Stimulated activated CD8-positive, alpha-beta memory T cell treated with anti-CD3 and anti-CD28 coated beads, Interleukin-7, amount 100 ng/mL, for 48 hours (primary cell): ENCODE results near the gene FOSB.

ENCODE experiments used
- DNase-seq, 2 donors: peaks; one replicate each; pipeline ENCODE4 v3.0.0-alpha.2; 2020; ENCODE audit warnings: low read depth in 1 of 2; ENCODE audit errors: extremely low read depth in 1 of 2

FOSB gene

DNA sequence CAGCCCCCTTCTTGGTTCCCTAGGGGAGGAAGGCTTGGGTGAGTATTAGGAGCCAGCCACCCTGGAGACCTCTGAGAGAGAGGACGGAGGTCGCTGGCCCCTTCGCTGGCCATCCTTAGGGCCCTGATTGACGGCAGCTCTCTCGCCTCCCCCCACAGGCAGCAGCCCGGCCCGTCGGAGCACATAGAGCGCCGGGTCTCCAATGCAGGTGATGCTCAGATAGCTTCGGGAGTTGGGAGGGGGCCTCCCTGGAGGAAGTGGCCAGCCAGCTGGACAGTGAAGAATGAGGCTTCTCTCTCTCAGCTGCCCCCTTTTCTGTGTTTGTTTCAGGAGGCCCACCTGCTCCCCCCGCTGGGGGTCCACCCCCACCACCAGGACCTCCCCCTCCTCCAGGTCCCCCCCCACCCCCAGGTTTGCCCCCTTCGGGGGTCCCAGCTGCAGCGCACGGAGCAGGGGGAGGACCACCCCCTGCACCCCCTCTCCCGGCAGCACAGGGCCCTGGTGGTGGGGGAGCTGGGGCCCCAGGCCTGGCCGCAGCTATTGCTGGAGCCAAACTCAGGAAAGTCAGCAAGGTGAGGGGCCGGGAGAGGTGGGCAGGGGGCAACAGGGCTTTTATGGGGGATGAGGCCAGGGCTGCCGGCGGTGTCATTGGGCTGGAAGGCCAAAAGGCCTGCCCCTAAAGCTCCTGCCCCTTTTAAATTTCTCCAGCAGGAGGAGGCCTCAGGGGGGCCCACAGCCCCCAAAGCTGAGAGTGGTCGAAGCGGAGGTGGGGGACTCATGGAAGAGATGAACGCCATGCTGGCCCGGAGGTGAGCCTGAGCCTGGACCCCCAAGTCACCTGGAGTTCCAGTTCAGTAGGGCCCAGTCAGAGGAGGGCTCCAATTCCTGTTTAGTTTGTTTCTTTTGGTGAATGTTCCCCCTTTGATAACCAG lies 54.5 kb downstream of the FOSB start:
- no peak for DNase-seq

GRCh38 chr19:45523642-45524256 lies 56.0 kb downstream of the FOSB start:
- no peak for DNase-seq

DNA sequence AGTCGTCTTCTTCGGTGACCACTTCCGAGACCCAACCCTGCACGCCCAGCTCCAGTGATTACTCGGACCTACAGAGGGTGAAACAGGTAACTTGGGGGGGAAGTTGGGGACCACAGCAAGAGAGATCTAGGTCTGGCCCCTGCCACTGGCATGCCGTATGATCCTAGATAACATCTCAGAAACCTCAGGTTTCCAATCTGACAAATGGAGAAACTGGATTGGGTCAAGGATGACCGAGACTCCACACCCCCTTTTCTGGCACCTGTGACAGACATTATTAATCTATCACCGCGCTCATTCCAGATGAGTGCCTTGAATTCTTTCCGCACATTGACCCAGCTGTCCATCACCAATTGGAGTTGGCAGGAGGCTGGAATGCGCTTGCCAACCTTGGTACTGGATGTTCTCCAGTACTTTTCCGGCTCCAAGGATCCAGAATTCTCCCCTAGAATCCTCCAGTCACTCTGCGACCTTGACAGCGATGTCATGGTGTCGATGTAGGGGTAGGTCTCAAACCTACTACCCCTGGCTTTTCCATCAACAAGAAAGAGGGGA lies 56.9 kb downstream of the FOSB start:
- no peak for DNase-seq
